CD14-positive monocyte (primary cell): ENCODE data around the gene CFAP20DC. TPM values are rescaled to one million over a fixed set of nuclear protein-coding genes. Genes with fewer than 3 reads are reported as not detected.
"Not testable (repeated sequence)": the region's sequence is repeated elsewhere in the genome, so short reads cannot be mapped to it uniquely, and the experiment has no call there.

Experiments
- DNase-seq, 3 donors: peaks; one replicate each; pipeline ENCODE4 v3.0.0-alpha.2; 2011 to 2022
- H2AFZ ChIP-seq: 2 replicates; pipeline ENCODE4 v1.6.0; 2012; ENCODE audit warnings: mild to moderate bottlenecking, low read depth, low read length, inconsistent platforms; ENCODE audit not compliant: insufficient read depth, poor library complexity, severe bottlenecking
- H3K27ac ChIP-seq, 2 donors: 1 replicate in 1 of 2; 2 replicates in 1 of 2; pipeline ENCODE4 v1.5.1; 2012 to 2013; ENCODE audit warnings: low read length in 2 of 2, control low read depth in 1 of 2, inconsistent platforms in 1 of 2, low read depth in 1 of 2, mild to moderate bottlenecking in 1 of 2
- H3K27me3 ChIP-seq, 2 donors: one replicate each; pipeline versions ENCODE4 v1.6.0 to v1.6.1; 2011 to 2013; ENCODE audit warnings: low read length in 2 of 2; ENCODE audit not compliant: control insufficient read depth in 2 of 2, insufficient read depth in 2 of 2
- H3K36me3 ChIP-seq, 2 donors: replicated peaks in 1 of 2; 1 replicate in 1 of 2; 2 replicates in 1 of 2; pipeline versions ENCODE4 v1.5.1 to v1.6.1; 2012 to 2013; ENCODE audit warnings: low read length in 2 of 2, control low read depth in 1 of 2, inconsistent platforms in 1 of 2, mild to moderate bottlenecking in 1 of 2; ENCODE audit not compliant: insufficient read depth in 2 of 2, control insufficient read depth in 1 of 2
- H3K4me1 ChIP-seq, 2 donors: 1 replicate in 1 of 2; 2 replicates in 1 of 2; pipeline versions ENCODE4 v1.5.1 to v1.6.1; 2012 to 2013; ENCODE audit warnings: low read length in 2 of 2, control low read depth in 1 of 2, inconsistent platforms in 1 of 2, mild to moderate bottlenecking in 1 of 2, moderate library complexity in 1 of 2; ENCODE audit not compliant: insufficient read depth in 2 of 2, control insufficient read depth in 1 of 2
- H3K4me2 ChIP-seq: replicated peaks from 2 replicates; pipeline ENCODE3; 2012; ENCODE audit warnings: low read length, moderate library complexity, mild to moderate bottlenecking; ENCODE audit not compliant: poor library complexity, severe bottlenecking; ENCODE audit errors: extremely low read depth
- H3K4me3 ChIP-seq, 3 experiments: fragments of 200-600 bp in 1 of 3; sonication (generic) in 1 of 3; replicated peaks in 1 of 3; 1 replicate in 2 of 3; 2 replicates in 1 of 3; pipeline ENCODE4 v1.5.1; 2011 to 2013; ENCODE audit warnings: low read length in 3 of 3, mild to moderate bottlenecking in 3 of 3, control low read depth in 2 of 3, low read depth in 2 of 3, inconsistent platforms in 1 of 3, moderate library complexity in 1 of 3
- H3K79me2 ChIP-seq: 2 replicates; pipeline ENCODE4 v1.6.0; 2012; ENCODE audit warnings: mild to moderate bottlenecking, control low read depth, inconsistent platforms, low read length, moderate library complexity; ENCODE audit not compliant: insufficient read depth
- H3K9ac ChIP-seq: 2 replicates; pipeline ENCODE4 v1.6.0; 2017; ENCODE audit warnings: low read length, mild to moderate bottlenecking; ENCODE audit not compliant: insufficient read depth, poor library complexity, severe bottlenecking
- H3K9me3 ChIP-seq, 2 donors: replicated peaks in 1 of 2; 1 replicate in 1 of 2; 2 replicates in 1 of 2; pipeline versions ENCODE4 v1.5.1 to v1.6.1; 2012 to 2013; ENCODE audit warnings: low read length in 2 of 2, control low read depth in 1 of 2; ENCODE audit not compliant: control insufficient read depth in 1 of 2, insufficient read depth in 1 of 2
- H4K20me1 ChIP-seq: 2 replicates; pipeline ENCODE4 v1.6.0; 2012; ENCODE audit warnings: mild to moderate bottlenecking, low read length, control low read depth, moderate library complexity; ENCODE audit not compliant: insufficient read depth
- H3K27ac Mint-ChIP-seq, 7 donors: one replicate each; pipeline ENCODE4 v1.8.0; 2020; ENCODE audit warnings: mild to moderate bottlenecking in 7 of 7, mixed read lengths in 7 of 7, moderate library complexity in 6 of 7, inconsistent platforms in 2 of 7
- H3K27me3 Mint-ChIP-seq, 3 donors: one replicate each; pipeline ENCODE4 v1.8.0; 2021 to 2022; ENCODE audit warnings: low read depth in 3 of 3, mild to moderate bottlenecking in 3 of 3, mixed read lengths in 3 of 3, moderate library complexity in 3 of 3, inconsistent platforms in 1 of 3
- H3K36me3 Mint-ChIP-seq, 2 donors: one replicate each; pipeline ENCODE4 v1.8.0; 2020; ENCODE audit warnings: mixed read lengths in 2 of 2, inconsistent platforms in 1 of 2, mild to moderate bottlenecking in 1 of 2
- H3K4me1 Mint-ChIP-seq: one replicate; pipeline ENCODE4 v1.8.0; 2020; ENCODE audit warnings: mild to moderate bottlenecking, mixed read lengths
- H3K4me3 Mint-ChIP-seq, 2 donors: one replicate each; pipeline ENCODE4 v1.8.0; 2020; ENCODE audit warnings: mild to moderate bottlenecking in 2 of 2, mixed read lengths in 2 of 2, moderate library complexity in 1 of 2
- H3K9me3 Mint-ChIP-seq, 7 donors: one replicate each; pipeline ENCODE4 v1.8.0; 2020 to 2022; ENCODE audit warnings: mixed read lengths in 7 of 7, mild to moderate bottlenecking in 6 of 7, moderate library complexity in 6 of 7, inconsistent platforms in 2 of 7
- WGBS: methylation state at CpG from one replicate; pipeline ENCODE4 v1.1.5; 2013; ENCODE audit warnings: missing lambda C conversion rate; ENCODE audit not compliant: insufficient coverage; 5-methylcytosine and 5-hydroxymethylcytosine counted together
- intact Hi-C, 2 donors: fragments of 100-400 bp; cut with micrococcal nuclease; formaldehyde crosslinking; loops; one replicate each; pipeline versions ENCODE4 v1.15.0 to v1.15.1; 2023
- polyA plus RNA-seq, 3 donors: library from polyadenylated mRNA; depleted of rRNA in 1 of 3; unstranded in 2 of 3; stranded (reverse) in 1 of 3; fragments of 300-500 nt in 2 of 3; fragments of >200 nt in 1 of 3; fragmentation: Illumina TruSeq in 2 of 3; gene quantifications; 1 replicate in 2 of 3; 2 replicates in 1 of 3; pipeline ENCODE4 v1.2.3, GENCODE V29; 2012 to 2021
- TF ChIP-seq, protein P1 (sequence below): fragments of 200-600 bp; IDR thresholded peaks from one replicate; pipeline ENCODE4 v1.8.0; 2022; ENCODE audit warnings: antibody characterized with exemption, mild to moderate bottlenecking

Gene CFAP20DC
- polyA plus RNA-seq, 3 donors: not detected

DNA sequence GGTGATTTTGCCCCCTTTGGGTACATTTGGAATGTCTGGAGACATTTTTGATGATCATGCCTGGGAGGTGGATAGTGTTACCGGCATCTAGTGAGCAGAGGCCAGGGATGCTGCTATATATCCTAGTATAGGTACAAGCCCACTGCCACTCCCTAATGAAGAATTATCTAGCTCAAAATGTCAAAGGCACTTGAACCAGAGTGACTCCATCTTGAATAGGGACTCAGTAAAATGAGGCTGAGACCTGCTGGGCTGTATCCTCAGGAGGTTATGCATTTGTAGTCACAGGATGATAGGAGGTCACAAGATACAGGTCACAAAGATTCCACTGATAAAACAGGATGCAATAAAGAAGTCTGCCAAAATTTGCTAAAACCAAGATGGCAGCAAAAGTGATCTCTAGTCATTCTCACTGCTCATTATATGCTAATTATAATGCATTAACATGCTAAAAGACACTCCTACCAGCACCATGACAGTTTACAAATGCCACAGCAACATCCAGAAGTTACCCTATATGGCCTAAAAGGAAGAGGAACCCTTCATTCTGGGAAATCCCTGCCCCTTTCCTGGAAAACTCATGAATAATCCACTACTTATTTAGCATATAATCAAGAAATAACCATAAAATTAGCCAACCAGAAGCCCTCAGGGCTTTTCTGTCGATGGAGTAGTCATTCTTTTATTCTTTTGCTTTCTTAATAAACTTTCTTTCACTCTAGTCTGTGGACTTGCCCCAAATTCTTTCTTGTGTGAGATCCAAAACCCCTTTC lies 343.2 kb downstream of the CFAP20DC start:
- Histone ChIP-seq H4K20me1 (no peaks in the 10 kb centered on the region), H3K4me2 (no peak overlapping the region), H3K4me3 (no peak overlapping the region), H3K9me3 (no peaks in the 10 kb centered on the region), H3K79me2 (no peaks in the 10 kb centered on the region), H3K27ac (no peak overlapping the region), H3K36me3 (no peaks in the 10 kb centered on the region), H2AFZ (no peak overlapping the region), H3K9ac (no peak overlapping the region), H3K4me1 (no peaks in the 10 kb centered on the region), H3K27me3 (no peaks in the 10 kb centered on the region)
- Mint-ChIP-seq H3K4me3 (no peak overlapping the region), H3K27ac (no peak overlapping the region), H3K4me1 (no peaks in the 10 kb centered on the region), H3K9me3 (peaks cover 0 to 5% (median 2%) of the 10 kb centered on the region in 7 donors), H3K36me3 (no peaks in the 10 kb centered on the region), H3K27me3 (no peaks in the 10 kb centered on the region)
- DNase-seq: no peak
- WGBS: 100% methylated on average over 1 of the region's 2 CpGs
- intact Hi-C loops: no loop called here
- TF ChIP-seq, protein P1, sequence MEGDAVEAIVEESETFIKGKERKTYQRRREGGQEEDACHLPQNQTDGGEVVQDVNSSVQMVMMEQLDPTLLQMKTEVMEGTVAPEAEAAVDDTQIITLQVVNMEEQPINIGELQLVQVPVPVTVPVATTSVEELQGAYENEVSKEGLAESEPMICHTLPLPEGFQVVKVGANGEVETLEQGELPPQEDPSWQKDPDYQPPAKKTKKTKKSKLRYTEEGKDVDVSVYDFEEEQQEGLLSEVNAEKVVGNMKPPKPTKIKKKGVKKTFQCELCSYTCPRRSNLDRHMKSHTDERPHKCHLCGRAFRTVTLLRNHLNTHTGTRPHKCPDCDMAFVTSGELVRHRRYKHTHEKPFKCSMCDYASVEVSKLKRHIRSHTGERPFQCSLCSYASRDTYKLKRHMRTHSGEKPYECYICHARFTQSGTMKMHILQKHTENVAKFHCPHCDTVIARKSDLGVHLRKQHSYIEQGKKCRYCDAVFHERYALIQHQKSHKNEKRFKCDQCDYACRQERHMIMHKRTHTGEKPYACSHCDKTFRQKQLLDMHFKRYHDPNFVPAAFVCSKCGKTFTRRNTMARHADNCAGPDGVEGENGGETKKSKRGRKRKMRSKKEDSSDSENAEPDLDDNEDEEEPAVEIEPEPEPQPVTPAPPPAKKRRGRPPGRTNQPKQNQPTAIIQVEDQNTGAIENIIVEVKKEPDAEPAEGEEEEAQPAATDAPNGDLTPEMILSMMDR: no peak

DNA sequence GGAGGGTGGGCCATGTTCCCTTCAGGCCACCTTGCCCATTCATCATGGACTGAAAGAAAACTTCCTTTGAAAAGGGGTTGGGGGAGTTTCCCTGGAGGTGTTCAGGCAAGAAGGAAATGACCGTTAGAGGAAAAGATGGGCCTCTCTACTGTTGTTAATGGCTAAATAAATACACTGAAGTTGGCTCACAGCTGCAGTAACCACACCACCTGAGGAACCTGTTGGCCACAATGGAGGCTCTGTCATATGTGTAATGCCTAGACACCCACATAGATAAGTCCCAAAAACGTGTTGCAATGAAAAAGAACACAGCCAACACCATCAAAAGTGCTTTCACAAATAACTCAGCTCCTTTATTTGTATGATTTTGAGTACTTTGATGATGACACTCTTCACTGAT lies 345.1 kb downstream of the CFAP20DC start:
- TF ChIP-seq, protein P1: no peak
- Mint-ChIP-seq H3K4me1 (peaks cover 1% of the 10 kb centered on the region), H3K36me3 (peaks cover 0 to 1% of the 10 kb centered on the region in 2 donors), H3K27ac (no peak overlapping the region), H3K27me3 (no peaks in the 10 kb centered on the region), H3K9me3 (peaks cover 0 to 7% (median 4%) of the 10 kb centered on the region in 7 donors), H3K4me3 (no peak overlapping the region)
- no peak overlapping the region for H3K4me3 ChIP-seq
- H3K9me3 ChIP-seq: no peaks in the 10 kb centered on the region
- H4K20me1 ChIP-seq: no peaks in the 10 kb centered on the region
- intact Hi-C loops: no loop called here
- no peak overlapping the region for H3K4me2 ChIP-seq
- no peak overlapping the region for H3K9ac ChIP-seq
- H3K79me2 ChIP-seq: no peaks in the 10 kb centered on the region
- H3K27ac ChIP-seq: no peak overlapping the region
- H3K27me3 ChIP-seq: no peaks in the 10 kb centered on the region
- no peak overlapping the region for H2AFZ ChIP-seq
- DNase-seq: no peak
- no peaks in the 10 kb centered on the region for H3K4me1 ChIP-seq
- H3K36me3 ChIP-seq: no peaks in the 10 kb centered on the region
- WGBS: 14% methylated on average over 1 of the region's 2 CpGs

DNA sequence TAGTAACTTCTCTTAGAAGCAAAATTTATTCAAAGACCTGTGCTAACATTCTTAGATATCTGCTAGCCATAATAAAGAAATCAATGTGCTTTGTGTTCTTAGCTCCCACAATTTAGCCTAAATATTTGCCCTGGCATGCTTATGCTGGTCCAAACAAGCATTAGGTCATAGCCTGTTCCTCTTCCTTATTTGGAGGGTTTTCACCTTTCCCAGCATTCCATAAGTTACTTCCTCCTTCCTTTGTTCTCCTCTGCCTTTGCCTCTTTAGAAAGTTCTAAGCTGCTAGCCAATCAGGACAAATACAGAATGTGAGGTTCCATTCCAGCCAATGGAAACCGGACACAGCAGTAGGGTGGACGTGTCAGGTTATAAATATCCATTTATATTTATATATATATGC lies 345.5 kb downstream of the CFAP20DC start:
- DNase-seq, H3K36me3 Mint-ChIP-seq, H3K9me3 Mint-ChIP-seq, H3K4me3 Mint-ChIP-seq, H3K27me3 ChIP-seq, H3K9me3 ChIP-seq, H3K4me2 ChIP-seq, H3K4me1 ChIP-seq, H4K20me1 ChIP-seq, H3K27ac ChIP-seq, H2AFZ ChIP-seq, H3K27ac Mint-ChIP-seq, H3K4me3 ChIP-seq, H3K9ac ChIP-seq, H3K36me3 ChIP-seq, H3K4me1 Mint-ChIP-seq, H3K79me2 ChIP-seq, intact Hi-C loops, H3K27me3 Mint-ChIP-seq: not testable (repeated sequence)
- no CpG with 5 or more reads among the region's 2 CpGs for WGBS
